KMS-11 (cell line): ENCODE results near the gene SGTA.
A peak's percentile ranks its signal among the peaks of the same experiment; 100 is the strongest.

Experiments used
- H2AFZ ChIP-seq: fragments of 200-600 bp; sonication (generic); 2 replicates; pipeline ENCODE4 v1.6.1; 2016; ENCODE audit warnings: antibody characterized with exemption, mixed run types, low read depth
- H3K27ac ChIP-seq: fragments of 200-600 bp; sonication (generic); 2 replicates; pipeline ENCODE4 v1.6.1; 2016; ENCODE audit warnings: mild to moderate bottlenecking, mixed run types
- H3K27me3 ChIP-seq: fragments of 200-600 bp; sonication (generic); 2 replicates; pipeline ENCODE4 v1.6.1; 2017; ENCODE audit warnings: mild to moderate bottlenecking, low read depth, mixed run types, moderate library complexity; ENCODE audit not compliant: insufficient read depth
- H3K36me3 ChIP-seq: fragments of 200-600 bp; sonication (generic); 2 replicates; pipeline ENCODE4 v1.6.1; 2017; ENCODE audit warnings: mild to moderate bottlenecking, mixed run types; ENCODE audit not compliant: insufficient read depth
- H3K4me1 ChIP-seq: fragments of 200-600 bp; sonication (generic); 2 replicates; pipeline ENCODE4 v1.6.1; 2016; ENCODE audit warnings: mild to moderate bottlenecking, low read depth, mixed run types; ENCODE audit not compliant: poor library complexity, severe bottlenecking
- H3K4me2 ChIP-seq: fragments of 200-600 bp; sonication (generic); 2 replicates; pipeline ENCODE4 v1.7.0; 2016; ENCODE audit warnings: mild to moderate bottlenecking, mixed run types
- H3K4me3 ChIP-seq: fragments of 200-600 bp; sonication (generic); IDR thresholded peaks from 2 replicates; pipeline ENCODE4 v1.6.1; 2017; ENCODE audit warnings: low read depth, low read length, mixed read lengths; ENCODE audit not compliant: insufficient read depth
- H3K79me2 ChIP-seq: fragments of 200-600 bp; sonication (generic); 2 replicates; pipeline ENCODE4 v1.6.1; 2016; ENCODE audit warnings: low read depth, mixed run types; ENCODE audit not compliant: insufficient read depth
- H3K9ac ChIP-seq: fragments of 200-600 bp; sonication (generic); 2 replicates; pipeline ENCODE4 v1.6.1; 2016; ENCODE audit warnings: mild to moderate bottlenecking, mixed run types
- H4K20me1 ChIP-seq: fragments of 200-600 bp; sonication (generic); 2 replicates; pipeline ENCODE4 v1.6.1; 2016; ENCODE audit warnings: mild to moderate bottlenecking, mixed run types; ENCODE audit not compliant: insufficient read depth
- TF ChIP-seq, protein P1 (sequence below): fragments of 200-600 bp; sonication (generic); conservative IDR thresholded peaks from 2 replicates; pipeline ENCODE4 v1.6.1; 2017; ENCODE audit warnings: low read depth, mild to moderate bottlenecking, antibody characterized with exemption, low read length, moderate library complexity, mixed read lengths

Gene SGTA

GRCh38 chr19:2788237-2788636 is 5.2 kb upstream of the SGTA start:
- no peak overlapping the region for H3K9ac ChIP-seq
- no peaks in the 10 kb centered on the region for H3K27me3 ChIP-seq
- H3K36me3 ChIP-seq, result no peaks in the 10 kb centered on the region
- peaks cover 30% of the 10 kb centered on the region for H3K79me2 ChIP-seq
- no peak overlapping the region for H3K4me2 ChIP-seq
- no peak overlapping the region for H2AFZ ChIP-seq
- no peak overlapping the region for H3K4me3 ChIP-seq
- no peak overlapping the region for H3K27ac ChIP-seq
- TF ChIP-seq, protein P1, sequence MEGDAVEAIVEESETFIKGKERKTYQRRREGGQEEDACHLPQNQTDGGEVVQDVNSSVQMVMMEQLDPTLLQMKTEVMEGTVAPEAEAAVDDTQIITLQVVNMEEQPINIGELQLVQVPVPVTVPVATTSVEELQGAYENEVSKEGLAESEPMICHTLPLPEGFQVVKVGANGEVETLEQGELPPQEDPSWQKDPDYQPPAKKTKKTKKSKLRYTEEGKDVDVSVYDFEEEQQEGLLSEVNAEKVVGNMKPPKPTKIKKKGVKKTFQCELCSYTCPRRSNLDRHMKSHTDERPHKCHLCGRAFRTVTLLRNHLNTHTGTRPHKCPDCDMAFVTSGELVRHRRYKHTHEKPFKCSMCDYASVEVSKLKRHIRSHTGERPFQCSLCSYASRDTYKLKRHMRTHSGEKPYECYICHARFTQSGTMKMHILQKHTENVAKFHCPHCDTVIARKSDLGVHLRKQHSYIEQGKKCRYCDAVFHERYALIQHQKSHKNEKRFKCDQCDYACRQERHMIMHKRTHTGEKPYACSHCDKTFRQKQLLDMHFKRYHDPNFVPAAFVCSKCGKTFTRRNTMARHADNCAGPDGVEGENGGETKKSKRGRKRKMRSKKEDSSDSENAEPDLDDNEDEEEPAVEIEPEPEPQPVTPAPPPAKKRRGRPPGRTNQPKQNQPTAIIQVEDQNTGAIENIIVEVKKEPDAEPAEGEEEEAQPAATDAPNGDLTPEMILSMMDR, result no peak
- no peaks in the 10 kb centered on the region for H4K20me1 ChIP-seq
- peaks cover 18% of the 10 kb centered on the region for H3K4me1 ChIP-seq

DNA sequence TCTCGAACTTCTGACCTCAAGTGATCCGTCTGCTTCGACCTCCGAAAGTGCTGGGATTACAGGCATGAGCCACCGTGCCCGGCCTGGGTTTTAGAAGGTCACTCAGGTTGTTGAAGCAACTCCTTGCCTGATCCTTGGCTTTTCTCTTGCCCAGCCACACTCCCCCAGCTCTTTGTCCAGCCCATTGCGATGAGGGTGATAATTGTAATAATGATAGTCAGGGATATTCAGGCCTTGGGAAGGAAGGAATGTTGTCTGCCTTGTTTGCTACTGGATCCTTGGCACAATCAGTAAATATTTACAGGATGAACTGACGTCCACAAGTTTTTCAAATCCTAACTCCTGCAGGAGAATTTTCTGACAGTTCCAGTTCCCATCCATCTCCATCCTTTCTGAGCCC is 4.0 kb upstream of the SGTA start:
- Histone ChIP-seq H3K27me3 (no peaks in the 10 kb centered on the region), H3K79me2 (peaks cover 40% of the 10 kb centered on the region), H3K4me2 (no peak overlapping the region; the same call in 1 of the 2 replicates), H3K36me3 (no peaks in the 10 kb centered on the region), H3K27ac (no peak overlapping the region), H3K4me1 (peaks cover 18% of the 10 kb centered on the region), H3K9ac (no peak overlapping the region), H4K20me1 (no peaks in the 10 kb centered on the region), H3K4me3 (no peak overlapping the region), H2AFZ (no peak overlapping the region)
- TF ChIP-seq, protein P1, result no peak

DNA sequence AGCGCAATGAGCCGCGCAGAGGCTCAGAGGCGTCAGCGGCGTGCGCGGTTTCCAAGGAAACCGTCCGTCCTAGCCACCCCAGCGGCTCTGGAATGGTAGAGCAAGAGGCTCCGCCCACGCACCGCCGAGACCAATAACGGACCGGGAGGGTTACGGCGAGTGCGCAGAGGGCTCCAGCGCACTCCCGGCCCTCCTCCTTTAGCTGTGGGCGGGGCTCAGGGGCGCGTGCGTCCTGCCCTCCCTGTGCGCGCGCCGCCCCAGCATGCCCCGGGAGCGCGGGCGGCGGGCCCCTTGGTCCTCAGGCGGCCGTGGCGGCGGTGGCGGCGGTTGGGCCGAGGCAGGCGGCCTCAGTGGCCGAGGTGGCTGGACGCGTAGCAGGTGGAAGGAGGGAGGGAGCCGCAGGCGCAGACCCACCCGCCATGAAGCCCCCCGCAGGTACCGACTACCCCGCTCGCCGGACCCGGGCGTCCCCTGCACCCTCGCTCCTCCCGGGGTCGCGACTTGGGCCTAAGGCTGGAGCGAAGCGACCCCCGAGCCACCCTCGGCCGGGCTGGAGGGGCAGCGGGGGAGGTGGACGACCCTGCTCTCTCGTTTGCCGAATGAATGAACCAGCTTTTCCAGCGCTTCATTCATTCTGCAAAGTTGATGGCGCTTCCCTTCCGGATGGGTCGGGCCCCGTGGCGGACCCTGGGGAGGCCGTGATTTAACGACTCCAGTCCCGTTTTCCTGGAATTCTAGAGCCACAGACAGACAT is 2.3 kb upstream of the SGTA start, which contains the start of gene THOP1:
TSS of gene THOP1 (plus strand) at position 260 of the 754 bp plus-strand sequence. CDS start at position 420, 160 bp downstream.
- Histone ChIP-seq H3K36me3 (no peaks in the 10 kb centered on the region), H2AFZ (peak within 1 kb of the TSS; percentile 75; the same call in 1 of the 2 replicates), H3K9ac (peak within 1 kb of the TSS; percentile 81), H3K27me3 (no peaks in the 10 kb centered on the region), H3K79me2 (peaks cover 57% of the 10 kb centered on the region), H4K20me1 (peaks cover 3% of the 10 kb centered on the region; the same call in 1 of the 2 replicates), H3K27ac (peak within 1 kb of the TSS; percentile 30; the same call in 1 of the 2 replicates), H3K4me1 (peaks cover 28% of the 10 kb centered on the region), H3K4me3 (no peak within 1 kb of the TSS), H3K4me2 (peak within 1 kb of the TSS; percentile 95)
- TF ChIP-seq, protein P1, result no peak

GRCh38 chr19:2783781-2784145 is 690 bp upstream of the SGTA start:
- Histone ChIP-seq H3K27me3 (no peaks in the 10 kb centered on the region), H3K4me2 (peak overlapping the region; percentile 26), H3K27ac (peak overlapping the region; percentile 59), H2AFZ (peak overlapping the region; percentile 41), H3K79me2 (peaks cover 74% of the 10 kb centered on the region), H4K20me1 (peaks cover 4% of the 10 kb centered on the region; the same call in 1 of the 2 replicates), H3K4me3 (no peak overlapping the region), H3K9ac (peak overlapping the region; percentile 12; the same call in 1 of the 2 replicates), H3K4me1 (peaks cover 28% of the 10 kb centered on the region), H3K36me3 (no peaks in the 10 kb centered on the region)
- TF ChIP-seq, protein P1, result no peak
